Measurements from ENCODE around the gene SYNJ1. TPM values are rescaled to one million over a fixed set of nuclear protein-coding genes. Genes with fewer than 3 reads are reported as not detected.

Gene SYNJ1
- total and polyA plus RNA-seq, 10 of the 15 experiments (the other 5 are each of a cell fraction or from before 2014, with no cell fraction given) = 1.2 to 7.0 (median 3.5) TPM

DNA sequence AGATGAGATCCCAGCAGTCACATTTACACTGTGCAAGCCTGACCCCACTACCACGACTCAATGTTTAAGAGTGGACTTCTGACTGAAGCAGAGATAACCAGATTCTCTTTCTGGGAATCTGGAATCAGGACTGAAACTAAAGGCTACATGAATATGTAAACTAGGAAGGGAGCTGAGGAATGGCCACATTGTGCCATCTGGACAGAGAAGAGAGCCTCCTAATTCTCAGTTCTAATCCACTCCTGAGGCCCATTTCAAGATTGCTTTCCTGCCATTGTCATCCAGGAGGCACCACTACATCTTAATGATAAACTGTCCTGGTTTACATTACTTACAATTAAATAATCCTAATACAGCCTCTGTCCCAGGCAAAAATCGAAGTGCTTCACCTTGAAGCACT is 37.2 kb upstream of the SYNJ1 start:
- 73% methylated on average over 2 of the region's 2 CpGs for WGBS (ENCODE audit: insufficient coverage, insufficient replicate concordance, low lambda C conversion rate, missing lambda C conversion rate)
- in situ Hi-C loops (cut with MboI) = no loop called here
- POLR2A ChIA-PET = no interaction called here
- CTCF ChIA-PET = interaction anchor here (1.2 kb wide), 1 partner anchor 11 kb away, joined by 3 read pairs; no protein-coding TSS in a partner anchor
- peaks cover 56% of the 10 kb centered on the region for H3K79me2 ChIP-seq (ENCODE audit: control insufficient read depth, insufficient read depth, low read length)
- H3K4me1 ChIP-seq (ENCODE audit: control insufficient read depth, insufficient read depth, low read length) = peaks cover 15% of the 10 kb centered on the region; the same call in 1 of the 2 replicates
- no peak overlapping the region for H2AFZ ChIP-seq (ENCODE audit: control insufficient read depth, low read depth, low read length)
- DNase-seq (ENCODE audit: low read depth, low spot score) (no peak), ATAC-seq (peak; percentile 35), FAIRE-seq (no peak)
- intact Hi-C loops (cut with micrococcal nuclease; ENCODE audit: unreplicated experiment) = no loop called here
- no peak overlapping the region for H3K27ac ChIP-seq (ENCODE audit: control insufficient read depth, insufficient read depth)
- H3K27me3 ChIP-seq (replicated peaks in 1 of 2; ENCODE audit: control insufficient read depth in 2 of 2, insufficient read depth in 2 of 2, low read length in 1 of 2) = no peaks in the 10 kb centered on the region
- H3K36me3 ChIP-seq (ENCODE audit: control insufficient read depth in 2 of 2, insufficient read depth in 2 of 2, low read length in 1 of 2) = peaks cover 2 to 47% of the 10 kb centered on the region in 2 experiments
- no peaks in the 10 kb centered on the region for H3K9me3 ChIP-seq (replicated peaks; ENCODE audit: control insufficient read depth, insufficient read depth, low read length)
- SMC1A ChIA-PET (ENCODE audit: uncharacterized antibody, unreplicated experiment) = interaction anchor here (0.6 to 2.4 kb wide), 6 partner anchors 10 to 393 kb away, joined by 3 to 10 read pairs (median 3); no protein-coding TSS in a partner anchor
- BruUV-seq (replicated peaks) = no TSS peak
- RAD21 ChIA-PET (ENCODE audit: unreplicated experiment) = interaction anchor here (1.1 kb wide), 1 partner anchor 53 kb away, joined by 5 read pairs; no protein-coding TSS in a partner anchor
- H4K20me1 ChIP-seq (ENCODE audit: control insufficient read depth, insufficient read depth) = no peaks in the 10 kb centered on the region; the same call in 1 of the 2 replicates
- H3K9ac ChIP-seq (ENCODE audit: control insufficient read depth, insufficient read depth, low read length) = no peak overlapping the region
- peak overlapping the region; percentile 62 for H3K4me2 ChIP-seq (ENCODE audit: control insufficient read depth, insufficient read depth)
- TF ChIP-seq, protein P1, sequence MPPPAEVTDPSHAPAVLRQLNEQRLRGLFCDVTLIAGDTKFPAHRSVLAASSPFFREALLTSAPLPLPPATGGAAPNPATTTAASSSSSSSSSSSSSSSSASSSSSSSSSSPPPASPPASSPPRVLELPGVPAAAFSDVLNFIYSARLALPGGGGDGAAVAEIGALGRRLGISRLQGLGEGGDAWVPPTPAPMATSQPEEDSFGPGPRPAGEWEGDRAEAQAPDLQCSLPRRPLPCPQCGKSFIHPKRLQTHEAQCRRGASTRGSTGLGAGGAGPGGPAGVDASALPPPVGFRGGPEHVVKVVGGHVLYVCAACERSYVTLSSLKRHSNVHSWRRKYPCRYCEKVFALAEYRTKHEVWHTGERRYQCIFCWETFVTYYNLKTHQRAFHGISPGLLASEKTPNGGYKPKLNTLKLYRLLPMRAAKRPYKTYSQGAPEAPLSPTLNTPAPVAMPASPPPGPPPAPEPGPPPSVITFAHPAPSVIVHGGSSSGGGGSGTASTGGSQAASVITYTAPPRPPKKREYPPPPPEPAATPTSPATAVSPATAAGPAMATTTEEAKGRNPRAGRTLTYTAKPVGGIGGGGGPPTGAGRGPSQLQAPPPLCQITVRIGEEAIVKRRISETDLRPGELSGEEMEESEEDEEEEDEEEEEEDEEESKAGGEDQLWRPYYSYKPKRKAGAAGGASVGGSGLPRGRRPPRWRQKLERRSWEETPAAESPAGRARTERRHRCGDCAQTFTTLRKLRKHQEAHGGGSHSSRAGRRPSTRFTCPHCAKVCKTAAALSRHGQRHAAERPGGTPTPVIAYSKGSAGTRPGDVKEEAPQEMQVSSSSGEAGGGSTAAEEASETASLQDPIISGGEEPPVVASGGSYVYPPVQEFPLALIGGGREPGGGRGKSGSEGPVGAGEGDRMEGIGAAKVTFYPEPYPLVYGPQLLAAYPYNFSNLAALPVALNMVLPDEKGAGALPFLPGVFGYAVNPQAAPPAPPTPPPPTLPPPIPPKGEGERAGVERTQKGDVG (CRISPR knock-in tag; IDR thresholded peaks at IDR 0.05) = no peak
- TF ChIP-seq, protein P2, sequence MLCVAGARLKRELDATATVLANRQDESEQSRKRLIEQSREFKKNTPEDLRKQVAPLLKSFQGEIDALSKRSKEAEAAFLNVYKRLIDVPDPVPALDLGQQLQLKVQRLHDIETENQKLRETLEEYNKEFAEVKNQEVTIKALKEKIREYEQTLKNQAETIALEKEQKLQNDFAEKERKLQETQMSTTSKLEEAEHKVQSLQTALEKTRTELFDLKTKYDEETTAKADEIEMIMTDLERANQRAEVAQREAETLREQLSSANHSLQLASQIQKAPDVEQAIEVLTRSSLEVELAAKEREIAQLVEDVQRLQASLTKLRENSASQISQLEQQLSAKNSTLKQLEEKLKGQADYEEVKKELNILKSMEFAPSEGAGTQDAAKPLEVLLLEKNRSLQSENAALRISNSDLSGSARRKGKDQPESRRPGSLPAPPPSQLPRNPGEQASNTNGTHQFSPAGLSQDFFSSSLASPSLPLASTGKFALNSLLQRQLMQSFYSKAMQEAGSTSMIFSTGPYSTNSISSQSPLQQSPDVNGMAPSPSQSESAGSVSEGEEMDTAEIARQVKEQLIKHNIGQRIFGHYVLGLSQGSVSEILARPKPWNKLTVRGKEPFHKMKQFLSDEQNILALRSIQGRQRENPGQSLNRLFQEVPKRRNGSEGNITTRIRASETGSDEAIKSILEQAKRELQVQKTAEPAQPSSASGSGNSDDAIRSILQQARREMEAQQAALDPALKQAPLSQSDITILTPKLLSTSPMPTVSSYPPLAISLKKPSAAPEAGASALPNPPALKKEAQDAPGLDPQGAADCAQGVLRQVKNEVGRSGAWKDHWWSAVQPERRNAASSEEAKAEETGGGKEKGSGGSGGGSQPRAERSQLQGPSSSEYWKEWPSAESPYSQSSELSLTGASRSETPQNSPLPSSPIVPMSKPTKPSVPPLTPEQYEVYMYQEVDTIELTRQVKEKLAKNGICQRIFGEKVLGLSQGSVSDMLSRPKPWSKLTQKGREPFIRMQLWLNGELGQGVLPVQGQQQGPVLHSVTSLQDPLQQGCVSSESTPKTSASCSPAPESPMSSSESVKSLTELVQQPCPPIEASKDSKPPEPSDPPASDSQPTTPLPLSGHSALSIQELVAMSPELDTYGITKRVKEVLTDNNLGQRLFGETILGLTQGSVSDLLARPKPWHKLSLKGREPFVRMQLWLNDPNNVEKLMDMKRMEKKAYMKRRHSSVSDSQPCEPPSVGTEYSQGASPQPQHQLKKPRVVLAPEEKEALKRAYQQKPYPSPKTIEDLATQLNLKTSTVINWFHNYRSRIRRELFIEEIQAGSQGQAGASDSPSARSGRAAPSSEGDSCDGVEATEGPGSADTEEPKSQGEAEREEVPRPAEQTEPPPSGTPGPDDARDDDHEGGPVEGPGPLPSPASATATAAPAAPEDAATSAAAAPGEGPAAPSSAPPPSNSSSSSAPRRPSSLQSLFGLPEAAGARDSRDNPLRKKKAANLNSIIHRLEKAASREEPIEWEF (IDR thresholded peaks at IDR 0.05; ENCODE audit: insufficient replicate concordance, low read depth, low read length) = no peak
- TF ChIP-seq, protein P3, sequence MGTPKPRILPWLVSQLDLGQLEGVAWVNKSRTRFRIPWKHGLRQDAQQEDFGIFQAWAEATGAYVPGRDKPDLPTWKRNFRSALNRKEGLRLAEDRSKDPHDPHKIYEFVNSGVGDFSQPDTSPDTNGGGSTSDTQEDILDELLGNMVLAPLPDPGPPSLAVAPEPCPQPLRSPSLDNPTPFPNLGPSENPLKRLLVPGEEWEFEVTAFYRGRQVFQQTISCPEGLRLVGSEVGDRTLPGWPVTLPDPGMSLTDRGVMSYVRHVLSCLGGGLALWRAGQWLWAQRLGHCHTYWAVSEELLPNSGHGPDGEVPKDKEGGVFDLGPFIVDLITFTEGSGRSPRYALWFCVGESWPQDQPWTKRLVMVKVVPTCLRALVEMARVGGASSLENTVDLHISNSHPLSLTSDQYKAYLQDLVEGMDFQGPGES (IDR thresholded peaks at IDR 0.05) = no peak
- TF ChIP-seq EGR1 (IDR thresholded peaks at IDR 0.05; ENCODE audit: borderline replicate concordance in 1 of 2, low read depth in 2 of 2, low read length in 2 of 2) (no peak), SMARCA5 (IDR thresholded peaks at IDR 0.05) (no peak), SMC3 (IDR thresholded peaks at IDR 0.05; ENCODE audit: borderline replicate concordance, low read length) (no peak)
- TF ChIP-seq, protein P4, sequence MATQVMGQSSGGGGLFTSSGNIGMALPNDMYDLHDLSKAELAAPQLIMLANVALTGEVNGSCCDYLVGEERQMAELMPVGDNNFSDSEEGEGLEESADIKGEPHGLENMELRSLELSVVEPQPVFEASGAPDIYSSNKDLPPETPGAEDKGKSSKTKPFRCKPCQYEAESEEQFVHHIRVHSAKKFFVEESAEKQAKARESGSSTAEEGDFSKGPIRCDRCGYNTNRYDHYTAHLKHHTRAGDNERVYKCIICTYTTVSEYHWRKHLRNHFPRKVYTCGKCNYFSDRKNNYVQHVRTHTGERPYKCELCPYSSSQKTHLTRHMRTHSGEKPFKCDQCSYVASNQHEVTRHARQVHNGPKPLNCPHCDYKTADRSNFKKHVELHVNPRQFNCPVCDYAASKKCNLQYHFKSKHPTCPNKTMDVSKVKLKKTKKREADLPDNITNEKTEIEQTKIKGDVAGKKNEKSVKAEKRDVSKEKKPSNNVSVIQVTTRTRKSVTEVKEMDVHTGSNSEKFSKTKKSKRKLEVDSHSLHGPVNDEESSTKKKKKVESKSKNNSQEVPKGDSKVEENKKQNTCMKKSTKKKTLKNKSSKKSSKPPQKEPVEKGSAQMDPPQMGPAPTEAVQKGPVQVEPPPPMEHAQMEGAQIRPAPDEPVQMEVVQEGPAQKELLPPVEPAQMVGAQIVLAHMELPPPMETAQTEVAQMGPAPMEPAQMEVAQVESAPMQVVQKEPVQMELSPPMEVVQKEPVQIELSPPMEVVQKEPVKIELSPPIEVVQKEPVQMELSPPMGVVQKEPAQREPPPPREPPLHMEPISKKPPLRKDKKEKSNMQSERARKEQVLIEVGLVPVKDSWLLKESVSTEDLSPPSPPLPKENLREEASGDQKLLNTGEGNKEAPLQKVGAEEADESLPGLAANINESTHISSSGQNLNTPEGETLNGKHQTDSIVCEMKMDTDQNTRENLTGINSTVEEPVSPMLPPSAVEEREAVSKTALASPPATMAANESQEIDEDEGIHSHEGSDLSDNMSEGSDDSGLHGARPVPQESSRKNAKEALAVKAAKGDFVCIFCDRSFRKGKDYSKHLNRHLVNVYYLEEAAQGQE (IDR thresholded peaks at IDR 0.05; ENCODE audit: low read depth, low read length) = no peak
- H3K4me3 ChIP-seq = no peak overlapping the region; the same call in 1 of the 2 replicates
